ENCODE results near the gene ITGA2.

- no peak for TF ChIP-seq POLR2AphosphoS5 (IDR thresholded peaks at IDR 0.05; ENCODE audit: low read depth, low read length)
- TF ChIP-seq, protein P1, sequence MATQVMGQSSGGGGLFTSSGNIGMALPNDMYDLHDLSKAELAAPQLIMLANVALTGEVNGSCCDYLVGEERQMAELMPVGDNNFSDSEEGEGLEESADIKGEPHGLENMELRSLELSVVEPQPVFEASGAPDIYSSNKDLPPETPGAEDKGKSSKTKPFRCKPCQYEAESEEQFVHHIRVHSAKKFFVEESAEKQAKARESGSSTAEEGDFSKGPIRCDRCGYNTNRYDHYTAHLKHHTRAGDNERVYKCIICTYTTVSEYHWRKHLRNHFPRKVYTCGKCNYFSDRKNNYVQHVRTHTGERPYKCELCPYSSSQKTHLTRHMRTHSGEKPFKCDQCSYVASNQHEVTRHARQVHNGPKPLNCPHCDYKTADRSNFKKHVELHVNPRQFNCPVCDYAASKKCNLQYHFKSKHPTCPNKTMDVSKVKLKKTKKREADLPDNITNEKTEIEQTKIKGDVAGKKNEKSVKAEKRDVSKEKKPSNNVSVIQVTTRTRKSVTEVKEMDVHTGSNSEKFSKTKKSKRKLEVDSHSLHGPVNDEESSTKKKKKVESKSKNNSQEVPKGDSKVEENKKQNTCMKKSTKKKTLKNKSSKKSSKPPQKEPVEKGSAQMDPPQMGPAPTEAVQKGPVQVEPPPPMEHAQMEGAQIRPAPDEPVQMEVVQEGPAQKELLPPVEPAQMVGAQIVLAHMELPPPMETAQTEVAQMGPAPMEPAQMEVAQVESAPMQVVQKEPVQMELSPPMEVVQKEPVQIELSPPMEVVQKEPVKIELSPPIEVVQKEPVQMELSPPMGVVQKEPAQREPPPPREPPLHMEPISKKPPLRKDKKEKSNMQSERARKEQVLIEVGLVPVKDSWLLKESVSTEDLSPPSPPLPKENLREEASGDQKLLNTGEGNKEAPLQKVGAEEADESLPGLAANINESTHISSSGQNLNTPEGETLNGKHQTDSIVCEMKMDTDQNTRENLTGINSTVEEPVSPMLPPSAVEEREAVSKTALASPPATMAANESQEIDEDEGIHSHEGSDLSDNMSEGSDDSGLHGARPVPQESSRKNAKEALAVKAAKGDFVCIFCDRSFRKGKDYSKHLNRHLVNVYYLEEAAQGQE (IDR thresholded peaks at IDR 0.05; ENCODE audit: insufficient read depth in 1 of 2, low read depth in 2 of 2, low read length in 2 of 2), result no peak
- TF ChIP-seq SIN3A (IDR thresholded peaks at IDR 0.05; ENCODE audit: borderline replicate concordance, insufficient read depth, low read length), result no peak
Measured at GRCh38 chr5:52943285-52943684, 45.9 kb upstream of the ITGA2 start.

Data from PFSK-1 (cell line).